Astrocyte (in vitro differentiated cells and primary cell): ENCODE data around the gene KIFC1. TPM values are rescaled to one million over a fixed set of nuclear protein-coding genes. Genes with fewer than 3 reads are reported as not detected.
"Not testable (repeated sequence)": the region's sequence is repeated elsewhere in the genome, so short reads cannot be mapped to it uniquely, and the experiment has no call there.

Experiments used
- DNase-seq: peaks from one replicate; pipeline ENCODE4 v3.0.0-alpha.2; 2010; ENCODE audit warnings: low read depth
- FAIRE-seq: peaks from 2 replicates; lab custom pipeline; 2011; peaks lifted over from hg19 to GRCh38; lab: Jason Lieb, UNC
- H2AFZ ChIP-seq: 2 replicates; pipeline ENCODE4 v1.6.0; 2012; ENCODE audit warnings: low read depth, low read length, inconsistent platforms
- H3K27ac ChIP-seq: 2 replicates; pipeline ENCODE4 v1.5.1; 2011; ENCODE audit warnings: low read depth, low read length, inconsistent platforms
- H3K27me3 ChIP-seq: 2 replicates; pipeline ENCODE4 v1.6.0; 2011; ENCODE audit warnings: low read length, inconsistent platforms; ENCODE audit not compliant: insufficient read depth
- H3K36me3 ChIP-seq: 2 replicates; pipeline ENCODE4 v1.5.1; 2011; ENCODE audit warnings: low read length, inconsistent platforms; ENCODE audit not compliant: insufficient read depth
- H3K4me1 ChIP-seq: 2 replicates; pipeline ENCODE4 v1.5.1; 2011; ENCODE audit warnings: low read length, inconsistent platforms; ENCODE audit not compliant: insufficient read depth
- H3K4me2 ChIP-seq: 2 replicates; pipeline ENCODE4 v1.6.0; 2012; ENCODE audit warnings: low read length, inconsistent platforms
- H3K4me3 ChIP-seq: 2 replicates; pipeline ENCODE4 v1.5.1; 2011; ENCODE audit warnings: low read depth, mild to moderate bottlenecking, low read length, inconsistent platforms; ENCODE audit not compliant: insufficient read depth
- H3K79me2 ChIP-seq: 2 replicates; pipeline ENCODE4 v1.6.0; 2012; ENCODE audit warnings: mild to moderate bottlenecking, low read length, inconsistent platforms; ENCODE audit not compliant: insufficient read depth
- H3K9ac ChIP-seq: 2 replicates; pipeline ENCODE4 v1.6.0; 2012; ENCODE audit warnings: mild to moderate bottlenecking, low read length, inconsistent platforms
- H3K9me3 ChIP-seq: 2 replicates; pipeline ENCODE4 v1.5.1; 2012; ENCODE audit warnings: low read depth, mild to moderate bottlenecking, low read length, inconsistent platforms; ENCODE audit not compliant: insufficient read depth
- H4K20me1 ChIP-seq: 2 replicates; pipeline ENCODE4 v1.6.0; 2012; ENCODE audit warnings: low read length, inconsistent platforms; ENCODE audit not compliant: insufficient read depth
- H3K27ac Mint-ChIP-seq: one replicate; pipeline ENCODE4 v1.8.0; 2021; ENCODE audit warnings: mild to moderate bottlenecking, mixed read lengths; ENCODE audit not compliant: unreplicated experiment
- H3K27me3 Mint-ChIP-seq: one replicate; pipeline ENCODE4 v1.8.0; 2021; ENCODE audit warnings: low read depth, mixed read lengths; ENCODE audit not compliant: unreplicated experiment
- H3K36me3 Mint-ChIP-seq: one replicate; pipeline ENCODE4 v1.8.0; 2021; ENCODE audit warnings: low read depth, mixed read lengths; ENCODE audit not compliant: unreplicated experiment
- H3K4me1 Mint-ChIP-seq: one replicate; pipeline ENCODE4 v1.8.0; 2021; ENCODE audit warnings: low read depth, mixed read lengths; ENCODE audit not compliant: unreplicated experiment
- H3K4me3 Mint-ChIP-seq: one replicate; pipeline ENCODE4 v1.8.0; 2021; ENCODE audit warnings: mild to moderate bottlenecking, moderate library complexity, mixed read lengths; ENCODE audit not compliant: unreplicated experiment
- H3K9me3 Mint-ChIP-seq: one replicate; pipeline ENCODE4 v1.8.0; 2021; ENCODE audit warnings: mild to moderate bottlenecking, mixed read lengths; ENCODE audit not compliant: unreplicated experiment
- EZH2 ChIP-seq: IDR thresholded peaks from 2 replicates; pipeline ENCODE4 v1.6.1; 2012; ENCODE audit warnings: mild to moderate bottlenecking, low read length, inconsistent platforms; ENCODE audit not compliant: insufficient read depth
- total RNA-seq: library from RNA; stranded (reverse); gene quantifications from 2 replicates; pipeline ENCODE4 v1.2.1, GENCODE V29; 2021
- TF ChIP-seq, protein P1 (sequence below): IDR thresholded peaks from 2 replicates; pipeline ENCODE4 v1.5.1; 2011; ENCODE audit warnings: low read depth, mild to moderate bottlenecking, inconsistent platforms, low read length, moderate library complexity; ENCODE audit not compliant: insufficient read depth

The KIFC1 gene
- total RNA-seq, 1 donor from 2014 or later, result 4.2 TPM

DNA sequence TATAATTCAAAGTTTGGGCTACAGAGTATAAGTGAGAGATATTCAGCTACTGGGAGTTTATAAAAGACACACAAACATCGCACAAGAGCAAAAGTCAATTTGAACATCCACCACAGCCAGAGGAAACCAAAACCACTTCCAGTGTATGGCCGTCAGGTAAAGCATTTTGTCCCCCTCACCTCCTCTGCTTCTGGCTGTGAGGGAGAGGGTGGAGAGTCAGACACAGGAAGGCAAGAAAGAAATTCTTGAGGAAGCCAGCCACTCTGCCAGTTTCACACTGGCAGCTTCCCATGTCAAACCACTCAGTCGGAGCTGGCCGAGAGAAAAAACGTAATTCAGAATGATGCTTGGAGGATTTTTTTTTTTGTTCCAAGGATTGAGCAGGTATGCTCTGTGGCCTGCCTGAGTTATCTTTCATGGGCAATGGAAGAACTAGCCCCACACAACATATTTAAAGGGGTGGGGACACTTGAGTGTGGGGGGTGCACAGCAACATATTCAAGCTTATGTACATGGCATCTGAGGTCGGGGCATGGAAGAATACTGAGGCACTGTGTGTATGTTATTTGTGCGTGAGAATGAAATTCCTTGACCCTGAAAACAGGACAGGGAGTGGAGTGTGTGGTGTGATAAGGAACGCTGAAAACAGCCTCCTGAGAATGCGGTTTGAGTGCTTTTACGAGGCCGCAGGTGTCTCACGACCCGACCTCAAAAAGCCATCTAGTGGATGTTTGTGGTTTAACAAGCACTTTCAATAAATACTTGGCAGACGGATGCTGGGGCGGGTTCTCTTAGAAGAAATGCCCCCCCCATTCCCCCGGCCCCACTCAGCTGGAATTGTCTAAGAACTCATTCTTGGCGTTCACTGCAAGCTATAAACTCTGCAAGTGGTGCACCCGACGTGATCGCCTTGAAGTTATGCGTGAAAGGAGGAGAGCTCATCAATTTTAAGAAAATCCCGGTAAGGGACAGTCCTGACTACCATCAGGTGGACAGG is 46.6 kb upstream of the KIFC1 start:
- DNase-seq, result peak; percentile 92
- H3K36me3 ChIP-seq, result no peaks in the 10 kb centered on the region

DNA sequence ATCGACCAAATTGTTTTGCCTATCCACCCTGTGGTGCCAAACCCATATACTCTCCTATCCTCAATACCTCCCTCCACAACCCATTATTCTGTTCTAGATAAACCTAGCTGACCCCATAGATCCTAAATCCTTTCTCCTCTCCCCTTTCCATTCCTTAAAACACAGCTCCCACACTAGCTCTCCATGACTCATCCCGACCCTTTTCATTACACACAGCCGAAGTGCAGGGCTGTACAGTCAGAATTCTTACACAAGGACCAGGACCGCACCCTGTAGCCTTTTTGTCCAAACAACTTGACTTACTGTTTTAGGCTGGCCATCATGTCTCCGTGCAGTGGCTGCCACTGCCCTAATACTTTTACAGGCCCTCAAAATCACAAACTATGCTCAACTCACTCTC is 44.7 kb upstream of the KIFC1 start:
- not testable (repeated sequence) for FAIRE-seq, H3K27ac ChIP-seq, H3K4me2 ChIP-seq, H3K27me3 ChIP-seq, H3K9me3 ChIP-seq, H3K9ac ChIP-seq, H3K4me3 ChIP-seq, H2AFZ ChIP-seq, H3K79me2 ChIP-seq, H3K27ac Mint-ChIP-seq, H3K36me3 Mint-ChIP-seq, H3K4me1 ChIP-seq, H3K4me3 Mint-ChIP-seq, H3K36me3 ChIP-seq, H3K9me3 Mint-ChIP-seq, H4K20me1 ChIP-seq
- peaks cover 12% of the 10 kb centered on the region for H3K4me1 Mint-ChIP-seq
- peaks cover 29% of the 10 kb centered on the region for H3K27me3 Mint-ChIP-seq
- DNase-seq, result peak; percentile 32

More for the DNA sequence above, 46.6 kb upstream of the KIFC1 start:
- peaks cover 12% of the 10 kb centered on the region for H3K4me1 Mint-ChIP-seq
- H3K36me3 Mint-ChIP-seq, result no peaks in the 10 kb centered on the region
- Histone ChIP-seq H3K27me3 (peaks cover 5% of the 10 kb centered on the region), H3K4me1 (no peaks in the 10 kb centered on the region), H2AFZ (no peak overlapping the region), H3K9ac (no peak overlapping the region), H4K20me1 (no peaks in the 10 kb centered on the region), H3K4me2 (peak overlapping the region; percentile 63), H3K9me3 (no peaks in the 10 kb centered on the region), H3K27ac (no peak overlapping the region), H3K79me2 (no peaks in the 10 kb centered on the region), H3K4me3 (no peak overlapping the region)
- H3K27me3 Mint-ChIP-seq, result peaks cover 23% of the 10 kb centered on the region
- H3K27ac Mint-ChIP-seq, result peak overlapping the region; percentile 4
- no peaks in the 10 kb centered on the region for H3K9me3 Mint-ChIP-seq
- FAIRE-seq, result no peak
- no peak for TF ChIP-seq EZH2
- TF ChIP-seq, protein P1, sequence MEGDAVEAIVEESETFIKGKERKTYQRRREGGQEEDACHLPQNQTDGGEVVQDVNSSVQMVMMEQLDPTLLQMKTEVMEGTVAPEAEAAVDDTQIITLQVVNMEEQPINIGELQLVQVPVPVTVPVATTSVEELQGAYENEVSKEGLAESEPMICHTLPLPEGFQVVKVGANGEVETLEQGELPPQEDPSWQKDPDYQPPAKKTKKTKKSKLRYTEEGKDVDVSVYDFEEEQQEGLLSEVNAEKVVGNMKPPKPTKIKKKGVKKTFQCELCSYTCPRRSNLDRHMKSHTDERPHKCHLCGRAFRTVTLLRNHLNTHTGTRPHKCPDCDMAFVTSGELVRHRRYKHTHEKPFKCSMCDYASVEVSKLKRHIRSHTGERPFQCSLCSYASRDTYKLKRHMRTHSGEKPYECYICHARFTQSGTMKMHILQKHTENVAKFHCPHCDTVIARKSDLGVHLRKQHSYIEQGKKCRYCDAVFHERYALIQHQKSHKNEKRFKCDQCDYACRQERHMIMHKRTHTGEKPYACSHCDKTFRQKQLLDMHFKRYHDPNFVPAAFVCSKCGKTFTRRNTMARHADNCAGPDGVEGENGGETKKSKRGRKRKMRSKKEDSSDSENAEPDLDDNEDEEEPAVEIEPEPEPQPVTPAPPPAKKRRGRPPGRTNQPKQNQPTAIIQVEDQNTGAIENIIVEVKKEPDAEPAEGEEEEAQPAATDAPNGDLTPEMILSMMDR, result peak; percentile 43
- peak overlapping the region; percentile 24 for H3K4me3 Mint-ChIP-seq

DNA sequence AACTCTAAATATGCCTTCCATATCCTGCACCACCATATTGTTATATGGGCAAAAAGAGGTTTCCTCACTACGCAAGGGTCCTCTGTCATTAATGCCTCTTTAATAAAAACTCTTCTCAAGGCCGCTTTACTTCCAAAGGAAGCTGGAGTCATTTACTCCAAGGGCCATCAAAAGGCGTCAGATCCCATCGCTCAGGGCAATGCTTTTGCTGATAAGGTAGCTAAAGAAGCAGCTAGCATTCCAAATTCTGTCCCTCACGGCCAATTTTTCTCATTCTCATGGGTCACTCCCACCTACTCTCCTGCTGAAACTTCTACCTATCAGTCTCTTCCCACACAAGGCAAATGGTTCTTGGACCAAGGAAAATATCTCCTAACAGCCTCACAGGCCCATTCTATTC is 43.8 kb upstream of the KIFC1 start:
- H4K20me1 ChIP-seq, result no peaks in the 10 kb centered on the region
- TF ChIP-seq, protein P1, result no peak
- no peak for TF ChIP-seq EZH2
- no peak overlapping the region for H3K4me3 ChIP-seq
- no peaks in the 10 kb centered on the region for H3K79me2 ChIP-seq
- H3K27ac Mint-ChIP-seq, result no peak overlapping the region
- no peak overlapping the region for H2AFZ ChIP-seq
- FAIRE-seq (no peak), DNase-seq (no peak)
- peaks cover 1% of the 10 kb centered on the region for H3K36me3 Mint-ChIP-seq
- no peaks in the 10 kb centered on the region for H3K36me3 ChIP-seq
- H3K9ac ChIP-seq, result no peak overlapping the region
- H3K4me3 Mint-ChIP-seq, result peak overlapping the region; percentile 14
- no peaks in the 10 kb centered on the region for H3K4me1 ChIP-seq
- no peak overlapping the region for H3K27ac ChIP-seq
- no peak overlapping the region for H3K4me2 ChIP-seq
- H3K27me3 ChIP-seq, result peaks cover 9% of the 10 kb centered on the region
- H3K9me3 Mint-ChIP-seq, result no peaks in the 10 kb centered on the region
- H3K9me3 ChIP-seq, result no peaks in the 10 kb centered on the region
- H3K27me3 Mint-ChIP-seq, result peaks cover 32% of the 10 kb centered on the region
- H3K4me1 Mint-ChIP-seq, result peaks cover 12% of the 10 kb centered on the region

DNA sequence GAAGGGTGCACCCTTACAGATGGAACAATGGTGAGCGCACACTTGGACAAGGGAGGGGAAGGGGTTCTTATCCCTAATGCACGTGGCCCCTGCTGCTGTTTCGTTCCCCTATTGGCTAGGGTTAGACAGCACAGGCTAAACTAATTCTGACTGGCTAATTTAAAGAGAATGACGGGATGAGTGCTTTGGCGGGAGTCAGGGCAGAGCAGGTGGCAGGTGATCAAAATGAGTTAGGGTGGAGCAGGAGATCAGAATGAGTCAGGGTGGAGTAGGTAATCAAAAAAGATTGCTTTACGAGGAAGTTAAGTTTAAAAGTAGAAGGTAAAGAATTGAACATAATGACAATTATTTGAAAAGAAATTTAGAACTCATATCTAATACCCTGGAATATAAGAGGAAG is 35.8 kb upstream of the KIFC1 start:
- not testable (repeated sequence) for H3K9me3 ChIP-seq, H3K9me3 Mint-ChIP-seq, H2AFZ ChIP-seq, H3K4me3 Mint-ChIP-seq, DNase-seq, H3K27ac ChIP-seq, H3K4me2 ChIP-seq, H3K4me3 ChIP-seq, H3K79me2 ChIP-seq, H4K20me1 ChIP-seq, H3K27ac Mint-ChIP-seq, H3K4me1 ChIP-seq, FAIRE-seq, H3K36me3 ChIP-seq, H3K9ac ChIP-seq, H3K36me3 Mint-ChIP-seq, H3K4me1 Mint-ChIP-seq
- peaks cover 20% of the 10 kb centered on the region for H3K27me3 ChIP-seq
- H3K27me3 Mint-ChIP-seq, result peaks cover 19% of the 10 kb centered on the region
